HL-60/S4 treated with retinoic acid at 250 ng/mL for 4 days and 3 days (cell line): Measurements from ENCODE around the gene CFAP74.
"Not testable (repeated sequence)": the region's sequence is repeated elsewhere in the genome, so short reads cannot be mapped to it uniquely, and the experiment has no call there.

Experiments used
- in situ Hi-C: fragments of 300-500 bp; cut with MboI; formaldehyde crosslinking; loops from 2 replicates; pipeline ENCODE4 v1.7.0; 2022; ENCODE audit warnings: low sequenced_read_pairs

The CFAP74 gene

DNA sequence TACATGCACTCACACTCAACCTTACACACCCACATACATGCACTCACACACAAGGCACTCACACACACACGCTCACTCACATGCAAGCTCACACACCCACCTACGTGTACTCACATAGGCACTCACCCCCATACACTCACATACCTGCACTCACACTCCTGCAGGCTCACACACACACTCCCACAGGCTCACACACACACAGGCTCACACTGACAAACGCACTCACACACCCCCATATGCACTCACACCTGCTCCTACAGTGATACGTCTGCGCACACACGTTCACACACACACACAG, 65.4 kb downstream of the CFAP74 start:
- in situ Hi-C loops = no loop called here

DNA sequence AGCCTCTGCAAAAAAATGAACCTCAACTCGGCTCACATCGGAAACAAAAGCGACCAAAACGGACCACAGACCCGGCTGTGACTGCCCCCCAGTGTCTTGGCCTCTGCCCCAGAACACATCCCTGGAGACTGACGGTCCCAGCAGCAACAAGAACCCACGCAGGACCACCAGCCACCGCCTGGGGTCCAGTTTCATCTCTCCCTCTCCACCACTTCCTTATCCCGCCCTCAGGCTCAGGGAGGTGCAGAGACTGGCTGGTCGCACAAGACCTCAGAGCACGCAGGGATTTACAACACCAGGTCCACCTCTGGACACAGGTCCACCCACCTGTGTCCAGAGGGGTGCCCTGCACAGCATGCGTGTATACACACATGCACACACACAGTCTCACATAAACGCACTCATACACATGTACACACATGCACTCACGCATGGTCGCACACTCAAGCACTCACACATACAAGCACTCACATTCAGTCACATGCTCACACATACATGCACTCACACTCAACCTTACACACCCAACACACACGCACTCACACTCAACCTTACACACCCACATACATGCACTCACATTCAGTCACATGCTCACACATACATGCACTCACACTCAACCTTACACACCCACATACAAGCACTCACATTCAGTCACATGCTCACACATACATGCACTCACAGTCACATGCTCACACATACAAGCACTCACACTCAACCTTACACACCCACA, 65.9 kb downstream of the CFAP74 start:
- in situ Hi-C loops = no loop called here

DNA sequence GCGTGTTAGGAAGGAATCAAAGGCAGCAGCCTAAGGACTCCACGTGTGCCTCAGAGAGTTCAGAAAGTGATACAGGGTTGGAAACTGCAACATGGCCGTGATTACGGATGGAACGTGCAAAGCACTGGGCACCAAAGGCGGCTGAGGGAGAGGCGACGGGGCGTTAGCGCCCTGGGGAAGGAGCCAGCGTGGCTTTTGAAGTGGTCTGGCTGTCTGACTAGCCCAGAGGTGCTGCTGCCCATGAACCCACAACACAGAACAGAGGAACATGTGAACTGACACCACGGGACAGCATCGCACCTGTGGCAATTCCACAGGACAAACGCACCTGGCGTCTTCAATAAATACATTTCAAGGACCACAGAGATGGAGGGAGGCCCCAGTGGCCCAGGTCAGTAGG, 66.5 kb downstream of the CFAP74 start:
- in situ Hi-C loops = no loop called here

DNA sequence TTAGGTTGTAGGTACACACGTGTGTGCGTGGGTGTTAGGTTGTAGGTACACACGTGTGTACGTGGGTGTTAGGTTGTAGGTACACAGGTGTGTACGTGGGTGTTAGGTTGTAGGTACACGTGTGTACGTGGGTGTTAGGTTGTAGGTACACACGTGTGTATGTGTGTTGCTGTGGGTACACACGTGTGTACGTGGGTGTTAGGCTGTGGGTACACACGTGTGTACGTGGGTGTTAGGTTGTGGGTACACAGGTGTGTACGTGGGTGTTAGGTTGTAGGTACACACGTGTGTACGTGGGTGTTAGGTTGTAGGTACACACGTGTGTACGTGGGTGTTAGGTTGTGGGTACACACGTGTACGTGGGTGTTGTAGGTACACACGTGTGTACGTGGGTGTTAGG, 68.7 kb downstream of the CFAP74 start:
- in situ Hi-C loops = not testable (repeated sequence)

DNA sequence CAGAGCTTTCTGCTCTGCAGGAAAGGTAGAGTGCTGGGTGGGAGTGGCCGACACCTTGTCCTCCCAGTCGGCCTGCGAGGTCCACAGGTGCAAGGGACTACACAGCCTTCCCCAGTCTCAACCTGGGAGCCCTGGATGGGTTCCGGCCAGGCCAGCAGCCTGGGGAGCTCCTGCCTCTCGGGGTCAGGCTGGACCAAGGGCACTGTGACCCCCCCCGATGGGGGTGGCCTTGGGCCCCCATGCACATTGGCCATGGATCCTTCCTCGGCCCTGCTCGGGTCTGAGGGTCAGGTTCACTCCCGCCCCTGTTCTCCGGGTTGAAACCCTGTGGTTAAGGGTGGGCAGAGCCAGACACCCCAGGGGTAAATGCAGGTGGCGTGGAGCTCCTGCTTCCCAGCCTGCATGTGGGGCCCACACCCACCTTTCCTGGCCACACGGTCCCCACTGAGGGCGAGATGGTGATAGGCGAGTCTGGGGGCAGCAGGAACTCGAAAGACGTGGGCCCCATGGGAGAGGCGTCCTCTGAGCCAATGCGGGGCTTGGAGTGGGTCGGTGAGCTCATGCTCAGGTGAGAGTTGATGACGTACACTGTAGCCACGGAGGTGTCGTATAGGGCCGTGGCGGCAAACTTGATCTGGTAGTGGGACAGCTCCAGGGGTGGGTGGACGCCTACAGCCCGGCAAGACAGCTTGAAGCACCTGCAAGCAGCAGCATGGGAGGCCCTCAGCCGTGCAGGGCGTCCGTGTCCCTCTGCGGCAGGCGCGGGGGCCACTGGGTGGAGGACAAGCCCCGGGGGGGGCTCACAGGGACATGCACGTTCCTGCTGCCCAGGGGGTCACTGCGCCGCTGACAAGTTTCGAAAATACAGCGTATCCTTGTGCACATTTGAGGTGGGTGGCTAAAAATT, 73.7 kb downstream of the CFAP74 start:
- in situ Hi-C loops = no loop called here

DNA sequence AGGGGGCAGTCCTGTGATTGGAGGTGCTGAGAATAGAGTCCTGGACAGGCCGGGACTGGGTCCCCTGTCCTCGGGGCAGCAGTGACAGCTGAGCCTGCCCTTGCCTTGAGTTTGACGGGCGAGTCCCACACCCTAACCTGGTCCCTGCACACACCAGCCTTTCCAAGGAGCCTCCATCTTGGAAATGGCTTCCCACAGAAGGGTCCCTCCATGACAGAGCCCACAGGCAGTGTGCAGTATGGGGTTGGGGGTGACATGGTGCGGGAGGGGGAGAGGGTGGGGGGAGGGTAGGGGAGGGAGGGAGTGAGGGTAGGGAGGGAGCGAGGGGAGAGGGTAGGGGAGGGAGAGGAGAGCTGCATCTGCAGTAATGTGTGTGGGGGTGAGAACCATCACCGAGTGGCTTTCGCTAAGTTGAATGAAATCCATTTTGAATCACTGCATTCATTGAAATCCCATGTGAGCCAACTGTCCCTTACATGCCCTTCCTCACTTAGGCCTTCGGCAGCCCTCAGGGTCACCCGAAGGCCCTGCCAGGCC, 74.4 kb downstream of the CFAP74 start:
- in situ Hi-C loops = no loop called here

DNA sequence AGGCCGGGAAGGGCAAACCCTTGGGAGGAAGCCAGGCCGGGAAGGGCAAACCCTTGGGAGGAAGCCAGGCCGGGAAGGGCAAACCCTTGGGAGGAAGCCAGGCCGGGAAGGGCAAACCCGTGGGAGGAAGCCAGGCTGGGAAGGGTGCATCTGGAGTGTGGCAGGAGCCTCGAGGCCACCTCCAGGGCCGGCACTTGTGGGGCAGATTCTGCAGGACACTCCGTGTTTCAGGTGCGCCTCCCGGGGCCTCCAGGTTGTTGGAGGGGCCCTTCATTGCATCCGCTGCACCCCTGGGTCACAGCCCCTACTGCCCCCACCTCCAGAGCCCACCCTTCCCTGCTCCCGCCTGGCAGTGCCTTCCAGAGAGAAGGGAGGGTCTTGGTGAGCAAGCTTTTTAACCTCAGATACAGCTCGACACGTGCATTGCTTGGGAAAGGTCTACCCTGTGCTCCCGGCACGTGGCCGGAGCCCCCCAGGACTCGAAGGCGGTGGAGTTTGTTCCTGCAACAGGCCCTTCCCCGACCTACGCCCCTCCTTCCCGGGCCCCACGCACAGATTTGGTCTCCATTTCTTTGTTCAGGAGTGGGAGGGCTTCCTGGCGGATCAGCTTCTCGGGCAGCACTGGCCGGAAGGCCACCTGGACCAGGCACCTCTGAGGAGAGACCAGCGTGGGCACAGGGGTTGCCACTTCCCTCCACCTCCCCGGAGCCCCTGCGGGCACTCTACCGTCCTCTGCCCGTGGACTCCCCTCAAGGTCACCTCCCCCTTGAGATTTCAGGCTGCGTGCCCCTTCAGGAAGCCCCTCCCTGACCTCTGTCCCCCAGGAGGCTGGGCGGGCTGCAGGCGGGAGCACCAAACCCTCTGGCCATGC, 75.1 kb downstream of the CFAP74 start:
- in situ Hi-C loops = no loop called here

DNA sequence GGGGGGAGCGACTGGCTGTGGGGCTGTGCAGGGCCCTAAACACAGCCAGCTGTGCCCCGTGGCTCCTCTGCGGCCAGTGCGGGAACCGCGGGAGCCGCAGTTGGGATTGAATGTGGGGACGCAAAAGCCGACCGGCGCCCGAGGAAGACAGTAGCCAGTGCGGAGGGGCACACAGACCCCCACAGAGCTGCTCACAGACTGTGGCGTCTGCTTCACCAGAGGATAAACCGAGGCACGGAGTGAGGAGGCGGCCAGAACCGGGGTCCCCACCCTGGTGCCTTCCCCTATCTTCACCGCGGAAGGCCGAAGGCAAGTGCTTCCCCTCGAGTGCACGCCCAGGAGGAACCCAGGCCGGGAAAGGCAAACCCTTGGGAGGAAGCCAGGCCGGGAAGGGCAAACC, 75.8 kb downstream of the CFAP74 start:
- in situ Hi-C loops = no loop called here

DNA sequence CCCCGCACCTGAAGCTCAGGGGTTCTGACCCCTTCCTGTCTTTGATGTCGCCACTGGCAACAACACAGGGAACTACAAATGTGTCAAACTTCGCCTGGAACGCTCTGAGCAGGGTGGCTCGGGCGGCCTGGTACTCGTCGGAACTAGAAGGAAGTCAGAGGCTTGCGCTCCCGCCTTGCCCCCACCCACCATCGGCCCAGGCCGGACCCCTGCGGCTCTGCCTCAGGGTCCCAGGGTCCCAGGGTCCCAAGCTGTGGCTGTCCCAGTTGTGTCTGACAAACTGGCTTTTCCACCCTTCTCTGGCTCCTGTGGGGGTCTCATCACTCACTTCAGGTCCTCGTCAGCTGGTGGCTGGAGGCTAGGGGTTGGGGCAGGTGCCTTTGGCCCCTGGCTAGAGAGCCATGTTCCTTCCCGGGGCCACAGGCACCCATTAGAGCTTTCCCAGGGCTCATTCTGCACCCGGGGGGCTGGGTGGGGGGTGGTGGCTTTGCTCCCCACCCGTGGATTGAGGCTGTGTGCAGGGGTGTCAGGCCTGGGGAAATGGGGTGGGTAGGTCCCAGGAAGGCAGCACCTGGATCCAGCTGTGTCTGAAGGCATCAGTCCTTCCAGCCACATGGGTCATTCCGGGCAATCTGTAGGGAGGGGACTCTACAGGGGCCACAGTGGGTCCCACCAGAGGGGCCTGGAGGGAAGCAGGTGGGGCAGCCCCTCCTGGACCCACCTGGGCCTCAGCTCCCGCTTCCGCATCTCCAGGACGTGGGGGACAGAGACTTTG, 76.5 kb downstream of the CFAP74 start:
- in situ Hi-C loops = no loop called here

DNA sequence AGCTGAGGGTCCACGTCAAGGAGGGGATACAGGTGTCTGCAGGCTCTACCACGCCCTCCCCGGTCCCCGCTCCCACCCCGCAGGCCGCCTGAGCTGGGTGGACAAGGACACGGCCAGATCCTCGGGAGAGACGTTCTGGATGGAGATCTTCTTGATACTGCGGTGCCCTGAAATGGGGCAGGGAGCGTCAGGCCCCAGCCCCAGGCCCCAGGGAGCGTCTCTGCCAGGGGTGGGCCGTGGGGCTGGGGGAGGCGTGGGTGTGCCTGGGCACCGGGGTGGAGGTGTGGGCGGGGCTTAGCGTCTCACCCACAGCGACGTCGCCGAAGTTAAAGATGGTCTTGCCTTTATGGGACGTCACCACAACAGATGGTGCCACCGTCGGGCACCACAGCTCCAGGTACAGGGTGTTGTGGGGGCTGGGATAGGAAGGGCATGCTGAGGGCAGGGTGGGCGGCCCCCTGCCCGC, 77.2 kb downstream of the CFAP74 start:
- in situ Hi-C loops = no loop called here

DNA sequence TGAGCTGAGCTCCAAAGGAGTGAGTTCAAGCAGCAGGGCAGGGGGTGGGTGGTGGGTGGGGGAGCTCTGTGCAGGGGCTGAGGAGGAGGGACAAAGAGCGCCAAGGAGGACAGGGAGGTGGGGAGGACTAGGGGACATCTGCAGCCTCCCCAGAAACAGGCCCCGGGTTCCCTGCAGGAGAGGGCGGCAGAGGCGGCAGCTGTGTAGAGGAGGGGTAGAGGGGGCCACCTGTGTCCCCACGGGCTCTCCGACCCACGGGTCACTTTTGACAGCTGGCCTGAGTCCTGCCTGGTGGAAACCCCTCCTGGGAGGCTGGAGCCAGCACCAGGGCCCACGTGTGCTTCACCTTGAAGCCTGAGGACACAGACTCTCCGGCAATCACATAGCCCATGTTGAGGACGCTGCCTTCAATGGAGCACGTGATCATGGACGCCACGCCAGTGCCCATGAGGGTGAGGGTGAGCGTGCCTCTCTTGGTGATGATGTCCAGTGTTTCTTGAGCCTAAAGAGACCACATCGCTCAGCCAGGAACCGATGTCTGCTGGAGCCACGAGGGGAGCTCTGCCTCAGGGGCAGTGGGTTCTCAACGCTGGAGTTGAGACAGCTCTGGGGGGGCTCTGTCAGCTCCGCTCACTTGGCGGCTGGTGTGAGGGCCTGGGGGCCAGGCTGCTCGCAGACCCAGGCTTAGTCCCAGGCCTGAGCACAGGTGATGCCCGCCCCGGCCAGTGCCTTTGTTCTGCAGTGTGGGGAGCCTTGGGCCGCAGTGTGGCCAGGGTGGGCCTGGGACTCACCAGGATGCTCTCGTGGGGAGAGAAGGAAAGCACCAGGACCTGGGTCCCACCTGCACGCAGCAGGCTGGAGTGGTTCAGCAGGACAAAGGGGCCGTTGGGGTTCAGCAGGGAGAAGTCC, 77.9 kb downstream of the CFAP74 start:
- in situ Hi-C loops = no loop called here

DNA sequence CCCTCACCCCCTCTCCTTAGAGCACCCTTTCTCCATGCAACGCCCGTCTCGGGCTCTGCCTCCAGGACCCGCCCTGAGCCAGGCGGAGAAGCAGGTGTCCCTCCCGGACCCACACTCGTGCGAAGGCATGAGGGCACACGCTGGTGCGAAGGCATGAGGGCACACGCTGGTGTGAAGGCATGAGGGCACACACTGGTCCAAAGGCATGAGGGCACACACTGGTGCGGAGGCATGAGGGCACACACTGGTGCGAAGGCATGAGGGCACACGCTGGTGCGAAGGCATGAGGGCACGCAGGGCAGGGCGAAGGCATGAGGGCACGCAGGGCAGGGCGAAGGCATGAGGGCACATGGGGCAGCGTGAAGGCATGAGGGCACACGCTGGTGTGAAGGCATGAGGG, 78.7 kb downstream of the CFAP74 start:
- in situ Hi-C loops = no loop called here

DNA sequence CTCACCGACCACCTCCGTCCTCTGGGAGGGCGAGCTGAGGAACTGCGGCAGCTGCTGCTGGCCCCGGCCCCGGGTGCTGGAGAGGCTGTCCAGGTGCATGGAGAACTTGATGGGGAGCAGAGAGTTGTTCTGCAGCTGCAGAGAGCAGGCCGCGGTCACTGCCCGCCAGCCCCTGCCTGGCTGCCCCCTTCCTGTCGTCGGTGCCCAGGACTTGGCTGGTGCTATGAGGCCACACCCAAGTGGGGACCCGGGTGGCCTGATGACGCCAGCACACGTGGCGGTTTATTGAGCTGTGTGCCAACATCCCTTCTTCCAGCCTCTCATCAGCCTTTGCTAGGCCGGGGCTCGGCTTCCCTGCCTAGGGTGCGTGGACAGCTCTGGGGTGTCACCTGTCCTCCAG, 79.2 kb downstream of the CFAP74 start:
- in situ Hi-C loops = no loop called here

DNA sequence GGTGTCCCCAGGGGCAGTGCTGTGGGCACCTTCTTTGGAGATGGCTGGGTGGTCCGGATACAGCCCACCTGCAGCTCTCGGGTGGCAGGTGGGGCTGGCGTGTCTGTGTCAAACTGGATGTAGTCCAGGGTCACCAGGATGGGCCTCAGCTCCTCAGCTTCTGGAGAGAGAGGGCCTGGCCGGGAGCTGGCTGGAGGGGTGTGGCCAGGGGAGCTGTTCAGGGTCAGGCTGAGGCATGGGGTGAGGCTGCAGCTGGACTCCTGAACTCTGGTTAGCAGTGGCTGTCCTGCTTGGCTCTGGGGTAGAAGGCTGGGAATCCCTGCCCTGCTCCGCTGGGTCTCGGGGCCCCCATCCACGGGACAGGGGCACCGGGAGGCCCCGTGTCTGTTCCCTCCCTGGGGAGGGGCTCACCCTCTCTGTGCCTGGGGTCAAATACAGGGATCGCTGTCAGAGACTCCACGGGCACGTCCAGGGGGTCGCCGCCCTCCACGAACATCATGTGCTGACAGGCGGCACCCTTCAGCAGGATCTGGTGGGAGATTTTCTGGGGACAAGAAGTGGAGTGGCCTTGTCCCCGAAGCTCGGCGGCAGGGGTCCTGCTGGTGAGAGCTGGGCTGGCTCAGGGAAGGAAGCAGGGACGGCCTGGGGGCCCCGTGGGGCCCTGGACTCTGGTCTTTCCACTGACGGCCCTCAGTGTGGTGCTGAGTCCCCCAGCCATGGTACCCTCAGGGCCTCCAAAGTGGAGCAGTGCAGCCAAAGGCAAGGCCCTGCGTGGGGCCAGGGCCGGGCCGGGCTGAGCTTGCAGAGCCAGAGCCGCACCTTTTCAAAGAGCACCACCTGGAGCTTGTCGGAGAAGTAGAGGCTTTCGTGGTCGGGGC, 80.4 kb downstream of the CFAP74 start:
- in situ Hi-C loops = no loop called here

DNA sequence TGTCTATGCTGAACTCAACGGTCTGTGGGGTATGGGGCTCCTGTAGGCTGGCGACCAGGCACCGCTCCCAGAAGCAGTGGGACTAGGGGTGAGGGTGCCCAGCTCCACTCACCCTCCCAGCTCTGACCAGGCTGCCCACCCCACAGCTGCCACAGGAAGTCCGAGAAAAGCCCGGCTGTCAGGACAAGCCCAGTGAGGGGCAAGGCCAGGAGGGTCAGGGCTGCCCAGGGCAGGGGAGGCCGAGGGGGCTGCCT, 81.0 kb downstream of the CFAP74 start:
- in situ Hi-C loops = no loop called here

DNA sequence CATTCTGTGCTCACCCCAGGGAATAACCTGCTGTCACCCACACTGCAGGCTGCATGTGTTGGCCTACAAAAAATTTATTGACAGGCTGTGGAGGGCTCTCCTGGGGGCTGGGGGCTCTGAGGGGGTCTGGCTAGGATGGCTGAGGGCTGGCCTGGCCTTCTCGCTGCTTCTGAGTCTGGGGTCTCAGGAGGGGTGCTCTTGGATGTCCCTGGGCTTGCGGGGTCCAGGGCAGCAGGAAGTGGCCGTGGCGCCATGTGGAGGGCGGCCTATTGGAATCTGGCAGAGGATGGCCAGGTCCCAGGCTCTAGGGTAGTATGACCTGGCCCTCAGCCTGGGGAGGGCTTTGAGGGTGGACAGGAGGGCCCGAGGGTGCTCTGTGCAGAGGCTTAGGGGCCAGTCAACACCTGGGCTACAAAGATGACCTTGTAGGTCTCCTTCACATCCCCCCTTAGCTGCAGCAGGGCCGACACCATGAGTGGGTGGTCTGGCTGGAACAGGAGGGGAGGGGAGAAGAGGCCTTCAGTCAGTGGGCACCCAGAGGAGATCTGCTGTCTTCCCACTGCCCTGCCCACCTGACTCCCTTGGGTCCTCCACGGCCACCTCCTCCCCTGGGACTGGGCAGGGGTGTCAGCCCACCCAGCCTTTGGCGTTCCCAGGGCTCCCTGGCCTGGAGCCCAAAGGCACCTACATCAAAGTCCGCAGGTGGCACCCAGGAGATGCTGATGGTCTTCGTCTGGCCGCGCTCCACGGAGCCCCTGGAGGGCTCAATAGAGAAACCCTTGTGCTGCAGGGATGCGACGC, 81.5 kb downstream of the CFAP74 start:
- in situ Hi-C loops = no loop called here

DNA sequence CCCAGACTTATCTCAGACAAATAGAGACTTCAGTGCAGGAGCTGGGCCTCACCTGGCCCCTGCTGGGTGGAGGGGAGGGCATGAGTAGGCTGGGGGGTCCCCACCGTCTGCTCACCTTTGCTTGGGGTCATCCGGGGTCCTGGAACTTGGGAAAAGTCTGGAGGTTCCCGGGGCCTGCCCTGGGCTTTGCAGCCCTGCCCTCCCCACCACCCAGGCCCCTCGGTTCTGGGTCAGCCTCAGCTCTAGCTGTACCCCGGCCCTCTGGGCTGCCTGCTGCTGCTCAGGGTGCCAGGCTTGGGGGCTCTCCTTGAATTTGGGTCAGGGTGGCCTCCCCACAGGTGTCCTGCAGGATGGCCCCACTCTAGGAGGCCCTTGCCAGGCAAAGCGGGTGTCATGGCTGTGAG, 82.1 kb downstream of the CFAP74 start:
- in situ Hi-C loops = no loop called here
